Umbilical cord (tissue), 2 donors: ENCODE measurements around the gene MYO1D. TPM values are rescaled to one million over a fixed set of nuclear protein-coding genes. Genes with fewer than 3 reads are reported as not detected.
"Not testable (repeated sequence)": the region's sequence is repeated elsewhere in the genome, so short reads cannot be mapped to it uniquely, and the experiment has no call there.

ENCODE experiments used
- DNase-seq: peaks from one replicate; pipeline ENCODE4 v3.0.0-alpha.2; 2015; ENCODE audit warnings: low spot score
- total RNA-seq: library from RNA; depleted of rRNA; stranded (reverse); fragments of >200 nt; gene quantifications from one replicate; pipeline ENCODE4 v1.2.3, GENCODE V29; 2014; ENCODE audit warnings: low replicate concordance; ENCODE audit not compliant: insufficient read depth

MYO1D gene
- total RNA-seq, 1 donor from 2014 or later: 48.9 TPM

DNA sequence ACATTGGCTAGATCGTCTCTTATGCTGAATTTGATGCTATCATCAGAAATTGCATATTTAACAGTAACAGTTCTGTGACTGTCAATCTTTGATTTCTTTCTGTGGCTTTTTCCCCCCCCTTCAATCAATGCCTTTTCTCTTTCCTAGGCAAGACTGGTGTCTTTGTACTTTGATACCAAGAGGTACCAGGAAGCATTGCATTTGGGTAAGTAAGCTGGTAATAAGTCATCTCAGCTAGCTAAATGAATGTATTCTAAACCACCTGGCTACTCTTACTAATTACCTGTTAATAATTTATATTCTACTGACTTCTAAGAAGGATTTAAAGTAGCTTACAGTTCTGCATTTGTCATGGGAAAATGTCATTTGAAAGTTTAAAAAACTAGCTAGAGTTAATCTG lies 412.6 kb downstream of the MYO1D start:
- no peak for DNase-seq

DNA sequence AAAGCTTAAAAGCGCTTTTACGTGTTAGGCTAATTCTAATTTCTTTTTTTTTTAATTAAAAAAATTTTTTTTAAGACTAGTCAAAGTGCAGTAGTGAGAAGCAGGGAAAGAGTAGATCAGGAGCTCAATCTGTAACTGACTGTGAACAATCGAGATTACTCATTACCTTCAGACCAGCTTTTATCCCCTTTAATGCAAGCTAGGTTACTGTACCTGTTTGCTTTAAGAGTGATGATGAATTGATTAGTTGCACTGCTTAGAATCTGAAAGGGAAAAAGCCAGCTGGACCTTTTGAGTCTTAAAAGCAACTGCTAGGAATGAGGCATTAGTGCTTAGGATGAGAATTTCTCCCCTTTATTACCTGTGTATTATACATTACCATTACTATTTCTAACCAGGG lies 413.6 kb downstream of the MYO1D start:
- DNase-seq: no peak

DNA sequence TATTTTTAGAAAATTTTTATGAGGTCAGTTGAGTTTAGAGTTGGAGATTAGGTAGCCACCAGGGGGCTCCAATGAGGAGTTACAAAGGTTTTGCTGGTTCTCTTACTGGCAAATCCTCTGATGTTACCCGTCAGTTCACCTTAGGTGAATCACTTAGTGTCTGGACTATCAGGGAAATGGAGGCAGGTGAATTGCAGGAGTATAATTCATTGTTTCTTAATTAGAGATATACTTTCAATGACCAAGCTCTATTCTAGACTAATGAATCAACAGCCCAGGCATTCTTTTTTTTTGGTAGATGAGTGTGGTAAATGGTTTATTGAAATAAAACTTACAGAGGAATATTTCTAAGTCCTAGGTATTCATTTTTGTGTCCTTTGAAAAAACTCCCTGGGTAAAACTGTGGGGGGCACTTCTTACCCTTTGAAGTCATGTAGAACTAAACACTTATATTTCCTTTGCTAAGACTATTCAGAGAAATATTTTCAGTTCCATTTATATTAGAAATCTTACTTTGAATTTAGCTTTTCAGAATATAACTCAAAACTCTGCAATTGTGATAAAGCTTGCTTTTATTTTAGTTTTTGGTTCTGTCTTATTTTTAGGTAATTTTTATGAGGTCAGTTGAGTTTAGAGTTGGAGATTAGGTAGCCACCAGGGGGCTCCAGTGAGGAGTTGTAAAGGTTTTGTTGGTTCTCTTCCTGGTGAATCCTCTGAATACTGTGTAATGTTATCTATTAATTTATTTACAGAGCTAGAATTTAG lies 414.9 kb downstream of the MYO1D start:
- DNase-seq: peak; percentile 27

DNA sequence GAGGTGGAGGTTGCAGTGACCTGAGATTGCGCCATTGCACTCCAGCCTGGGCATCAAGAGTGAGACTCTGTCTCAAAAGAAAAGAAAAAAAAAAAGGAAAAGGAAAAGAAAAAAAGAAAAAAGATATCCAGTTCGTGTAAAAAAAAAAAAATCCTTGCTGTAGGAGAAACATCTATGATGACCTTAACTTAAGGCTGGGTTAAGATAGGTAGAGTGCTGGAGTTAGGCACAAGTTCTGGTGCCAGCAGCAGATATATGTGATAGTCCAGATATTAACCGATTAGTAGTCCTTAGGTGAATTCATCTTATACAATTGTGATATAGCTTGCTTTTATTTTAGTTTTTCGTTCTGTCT lies 415.4 kb downstream of the MYO1D start:
- DNase-seq: no peak

DNA sequence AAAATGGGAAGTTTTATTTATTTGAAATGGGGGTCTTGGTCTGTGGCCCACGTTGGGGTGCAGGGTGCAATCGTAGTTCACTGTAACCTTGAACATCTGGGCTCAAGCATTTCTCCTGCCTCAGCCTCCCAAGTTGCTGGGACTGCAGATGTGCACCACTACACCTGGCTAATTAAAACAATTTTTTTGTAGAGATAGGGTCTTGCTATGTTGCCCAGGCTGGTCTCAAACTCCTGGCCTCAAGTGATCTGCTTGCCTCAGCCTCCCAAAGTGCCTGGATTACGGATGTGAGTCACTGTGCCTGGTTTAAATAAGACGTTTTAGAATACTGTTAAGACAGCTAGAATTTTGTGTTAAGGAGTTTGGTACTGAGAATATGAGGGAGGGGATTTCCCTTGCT lies 416.9 kb downstream of the MYO1D start:
- no peak for DNase-seq

DNA sequence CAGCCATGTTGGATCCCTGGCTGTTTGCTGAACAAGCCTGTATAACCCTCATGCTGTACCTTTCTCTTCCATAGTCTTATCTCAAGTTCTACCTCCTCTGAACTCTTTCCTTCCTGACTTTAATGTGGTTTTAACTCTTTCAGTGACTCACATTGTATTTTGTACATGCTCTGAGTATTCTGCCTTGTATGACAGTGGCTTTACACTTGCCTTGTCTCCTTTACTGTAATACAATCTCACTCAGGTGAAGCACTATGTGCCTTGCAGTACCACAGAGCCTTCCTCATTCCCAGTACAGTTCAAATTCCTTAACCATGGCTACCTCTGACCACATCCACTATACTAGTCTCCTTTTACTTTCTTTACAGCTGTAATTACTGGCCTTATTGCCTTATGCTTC lies 418.6 kb downstream of the MYO1D start:
- no peak for DNase-seq

DNA sequence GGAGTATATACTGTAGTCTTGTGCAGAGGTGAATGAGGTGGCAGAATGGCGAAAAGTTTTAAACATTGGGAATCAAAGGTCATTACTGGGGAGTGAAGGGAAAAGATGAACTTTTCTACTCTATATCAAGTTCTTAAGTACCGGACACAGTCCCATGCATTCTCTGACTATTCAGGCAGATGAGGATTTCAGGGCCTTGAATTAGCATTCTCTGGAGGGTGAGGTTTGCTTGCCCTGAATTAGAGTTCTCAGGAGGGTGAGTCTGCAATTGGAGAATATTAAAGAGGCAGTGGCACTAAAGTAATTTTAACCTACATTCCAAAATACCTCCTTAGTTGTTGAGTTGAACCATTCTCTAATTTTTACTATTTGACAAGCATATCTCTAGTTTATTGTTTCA lies 423.6 kb downstream of the MYO1D start:
- no peak for DNase-seq

DNA sequence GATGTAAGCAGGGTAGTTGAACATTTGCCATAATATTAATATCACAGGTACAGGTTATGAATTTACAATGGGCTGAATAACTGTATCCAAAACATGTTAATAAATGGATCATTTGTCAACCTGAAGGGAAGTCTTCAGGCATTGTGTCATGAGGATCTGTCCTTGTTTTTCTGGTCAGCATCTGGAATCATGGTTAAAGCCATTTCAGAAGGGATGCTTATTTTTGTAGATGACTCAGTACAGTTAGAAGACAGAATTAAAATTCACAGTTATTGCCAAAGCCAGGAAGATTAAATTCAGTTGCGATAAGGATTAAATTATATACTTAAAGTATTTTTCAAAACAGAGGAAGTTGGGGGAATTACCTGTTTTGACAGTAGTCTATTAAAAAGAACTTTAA lies 424.6 kb downstream of the MYO1D start:
- no peak for DNase-seq

DNA sequence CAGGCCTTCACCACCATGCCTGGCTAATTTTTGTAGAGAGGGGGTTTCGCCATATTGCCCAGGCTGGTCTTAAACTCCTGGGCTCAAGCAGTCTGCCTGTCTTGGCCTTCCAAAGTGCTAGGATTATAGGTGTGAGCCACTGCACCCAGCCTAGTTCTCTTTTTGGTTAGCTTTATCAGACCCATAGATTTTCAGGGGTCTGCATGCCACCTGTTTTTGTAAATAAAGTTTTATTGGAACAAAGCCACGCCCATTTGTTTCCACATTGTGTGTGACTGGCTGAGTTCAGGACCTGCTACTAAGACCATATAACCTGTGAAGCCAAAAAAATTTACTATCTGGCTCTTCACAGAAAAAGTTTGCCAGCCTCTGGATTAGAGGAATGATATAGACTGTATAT lies 425.0 kb downstream of the MYO1D start:
- DNase-seq: no peak

DNA sequence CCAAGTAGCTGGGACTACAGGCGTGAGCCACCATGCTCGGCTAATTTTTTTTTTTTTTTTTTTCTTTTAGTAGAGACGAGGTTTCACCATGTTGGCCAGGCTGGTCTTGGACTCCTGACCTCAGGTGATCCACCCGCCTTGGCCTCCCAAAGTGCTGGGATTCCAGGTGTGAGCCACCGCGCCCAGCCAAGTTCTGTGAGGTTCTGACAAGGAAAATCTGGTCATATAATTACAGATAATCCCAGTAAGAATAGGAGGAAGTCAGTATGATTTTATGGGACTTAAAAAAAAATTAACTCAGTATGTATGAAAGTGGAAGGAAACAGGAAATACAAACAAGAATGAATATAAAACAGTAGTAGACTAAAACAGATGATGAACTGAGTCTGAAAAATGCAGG lies 426.5 kb downstream of the MYO1D start:
- DNase-seq: not testable (repeated sequence)

DNA sequence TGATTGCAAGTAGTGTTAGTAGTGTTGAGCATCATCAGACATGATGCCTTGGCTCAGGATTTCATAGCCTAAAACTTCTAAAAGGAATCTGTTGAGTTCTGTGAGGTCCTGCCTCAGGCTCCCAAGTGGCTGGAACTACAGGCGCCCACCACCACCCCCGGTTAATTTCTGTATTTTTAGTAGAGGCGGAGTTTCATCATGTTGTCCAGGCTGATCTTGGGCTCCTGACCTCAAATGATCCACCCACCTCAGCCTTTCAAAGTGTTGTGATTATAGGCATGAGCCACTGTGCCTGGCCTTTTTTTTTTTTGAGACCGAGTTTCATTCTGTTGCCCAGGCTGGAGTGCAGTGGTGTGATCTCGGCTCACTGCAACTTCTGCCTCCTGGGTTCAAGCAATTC lies 427.0 kb downstream of the MYO1D start:
- no peak for DNase-seq

DNA sequence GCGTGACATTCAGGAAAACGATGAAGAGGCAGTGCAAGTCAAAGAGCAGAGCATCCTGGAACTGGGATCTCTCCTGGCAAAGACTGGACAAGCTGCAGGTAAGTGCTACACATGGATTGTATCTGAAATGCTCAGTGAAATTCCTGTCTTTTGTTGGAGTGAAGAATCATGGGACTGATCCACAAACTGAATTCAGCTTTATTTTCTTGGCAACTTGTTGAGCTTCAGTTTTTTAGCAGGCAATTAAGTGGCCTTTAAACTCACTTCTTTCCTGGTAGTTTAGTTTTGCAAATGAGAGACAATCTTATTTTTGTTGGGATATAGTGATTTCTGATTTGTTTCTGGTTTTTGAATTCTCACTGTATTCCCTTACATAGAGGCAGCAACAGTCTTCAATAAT lies 430.0 kb downstream of the MYO1D start:
- DNase-seq: no peak

DNA sequence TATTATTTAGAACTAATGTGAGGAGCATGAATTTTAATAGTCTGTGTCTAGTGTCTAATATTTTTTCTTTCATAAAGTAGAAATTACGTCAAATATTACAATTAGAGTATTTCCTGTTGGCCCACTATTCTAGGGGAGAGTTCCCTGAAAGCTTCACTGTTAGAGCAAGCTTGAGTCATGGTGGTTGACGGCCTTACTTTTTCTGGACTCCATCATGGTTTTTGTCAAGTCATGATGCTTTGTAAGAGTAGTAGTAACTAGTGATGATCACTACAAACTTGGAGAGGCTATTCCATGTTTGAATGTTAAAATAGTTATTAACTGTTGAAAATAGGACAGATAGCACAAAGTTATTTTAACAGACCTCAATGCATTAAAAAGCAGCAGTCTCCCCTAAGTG lies 431.0 kb downstream of the MYO1D start:
- DNase-seq: no peak

DNA sequence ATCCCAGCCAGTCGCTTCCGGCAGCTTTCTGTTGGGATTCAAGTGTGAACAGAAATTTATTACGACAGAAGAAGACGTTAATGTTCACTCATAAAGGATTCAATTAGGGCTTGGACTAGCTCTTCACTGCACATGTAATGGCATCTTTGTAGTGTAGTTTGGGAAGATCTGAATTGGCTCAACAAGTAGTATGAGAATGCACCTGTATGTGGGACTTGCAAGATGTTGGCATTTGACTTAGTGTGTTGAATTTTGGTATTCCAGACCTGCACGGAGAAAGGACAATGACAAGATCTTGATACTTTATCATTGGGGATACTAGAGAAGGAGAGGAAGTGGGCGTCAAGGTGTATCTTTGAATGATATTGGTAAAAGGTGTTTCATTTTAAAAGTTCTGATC lies 431.4 kb downstream of the MYO1D start:
- DNase-seq: peak; percentile 4

DNA sequence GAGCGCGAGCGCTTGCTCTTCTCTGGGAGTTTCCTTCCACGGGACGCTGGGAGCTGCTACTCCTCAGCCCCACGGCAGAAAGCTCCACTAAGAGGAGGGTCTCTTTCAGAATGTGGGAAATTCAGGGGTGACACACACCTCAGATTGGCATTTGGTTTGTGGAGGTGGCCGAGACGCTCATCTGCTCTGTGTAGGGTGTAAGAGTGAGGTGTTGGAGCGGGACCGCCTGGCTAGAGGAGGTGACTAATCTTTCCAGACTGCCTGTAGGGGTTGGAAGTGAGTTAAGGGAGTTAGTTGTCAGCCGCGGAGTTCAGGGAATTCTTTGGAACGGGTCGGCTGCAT lies 431.9 kb downstream of the MYO1D start:
- peak; percentile 45 for DNase-seq

DNA sequence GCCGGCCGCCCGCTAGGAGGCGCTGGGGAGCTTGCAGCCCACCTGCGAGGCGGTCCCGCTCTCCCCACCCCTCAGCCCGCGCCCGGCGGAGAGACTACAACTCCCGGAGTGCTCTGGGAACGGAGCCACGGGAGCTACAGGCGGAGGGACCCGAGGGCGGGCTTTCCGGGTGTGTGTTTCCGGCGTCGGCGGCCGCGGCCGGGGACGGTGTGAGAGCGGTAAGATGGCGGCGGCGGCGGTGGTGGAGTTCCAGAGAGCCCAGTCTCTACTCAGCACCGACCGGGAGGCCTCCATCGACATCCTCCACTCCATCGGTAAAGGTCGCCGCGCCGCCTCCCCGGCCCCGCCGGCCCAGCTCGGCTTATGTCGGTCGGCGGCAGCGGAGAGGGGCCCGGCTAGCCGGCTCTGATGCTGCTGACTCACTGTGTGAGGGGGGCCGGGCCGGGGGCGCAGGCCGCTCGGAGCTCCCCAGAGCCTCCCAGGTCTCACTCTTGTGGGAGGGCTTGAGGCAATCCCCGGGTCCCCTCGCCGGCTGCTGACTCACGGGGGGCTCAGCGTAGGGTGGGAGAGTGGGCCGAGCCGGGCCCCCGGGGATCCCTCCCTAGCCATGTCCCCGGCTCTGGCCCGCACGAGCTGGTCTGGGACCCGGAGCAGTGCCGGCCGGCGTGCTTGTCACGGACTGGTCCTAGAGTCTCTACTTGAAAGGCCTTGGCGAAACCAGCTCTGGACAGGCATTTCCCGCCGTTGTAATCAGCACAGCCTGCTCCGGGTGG lies 432.4 kb downstream of the MYO1D start, which contains the start of gene PSMD11:
TSS of gene PSMD11 (plus strand) at position 210 of the 773 bp plus-strand sequence. CDS start at position 224, 14 bp downstream.
- peak; percentile 98 for DNase-seq

DNA sequence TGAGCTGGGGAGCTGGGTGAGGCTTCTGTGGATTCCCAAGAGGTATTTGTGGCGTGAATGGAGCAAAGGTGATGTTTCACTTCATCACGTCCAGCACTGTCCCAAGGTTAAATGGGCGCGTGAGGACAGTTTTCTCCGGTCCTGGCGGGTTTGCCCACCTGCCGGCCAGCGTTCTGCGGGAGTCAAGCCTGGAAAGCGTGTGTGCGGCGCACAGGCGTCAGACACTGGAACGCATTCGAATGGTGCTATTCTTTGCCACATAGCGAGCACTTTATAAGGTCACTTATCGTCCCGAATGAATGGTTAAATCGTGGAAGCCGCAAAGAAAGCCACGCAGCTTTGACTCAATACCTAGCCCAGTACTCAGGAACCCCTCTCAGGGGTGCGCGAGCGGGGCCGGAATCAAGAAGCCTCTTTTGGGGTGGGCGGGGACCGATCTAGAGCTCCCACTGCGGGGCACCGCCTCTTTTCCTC lies 433.1 kb downstream of the MYO1D start:
- DNase-seq: no peak

Other genes starting within 250 kb of the MYO1D start
- gene TMEM98, start 51.0 kb upstream of the MYO1D start, total RNA-seq: 188 TPM
- gene SPACA3, start 114.7 kb upstream of the MYO1D start, total RNA-seq: not detected